Neural cell (in vitro differentiated cells): ENCODE measurements around the gene ZNF281. TPM values are rescaled to one million over a fixed set of nuclear protein-coding genes. Genes with fewer than 3 reads are reported as not detected.

ENCODE experiments used
- H2AFZ ChIP-seq: fragments of 200-600, 300-800 bp; sonication (generic), shearing (Covaris generic); 2 replicates; pipeline ENCODE4 v1.6.0; 2014; ENCODE audit warnings: low read depth, mild to moderate bottlenecking, antibody characterized with exemption, low read length, moderate library complexity
- H3F3A ChIP-seq: fragments of 200-600 bp; shearing (Covaris generic); 2 replicates; pipeline ENCODE4 v1.6.1; 2016; ENCODE audit warnings: mild to moderate bottlenecking, moderate library complexity, mixed read lengths, antibody characterized with exemption, low read length; ENCODE audit not compliant: insufficient read depth, poor library complexity, severe bottlenecking
- H3K27ac ChIP-seq: fragments of 200-600, 300-800 bp; sonication (generic), shearing (Covaris generic); 2 replicates; pipeline ENCODE4 v1.5.1; 2014; ENCODE audit warnings: mild to moderate bottlenecking, low read length, moderate library complexity
- H3K27me3 ChIP-seq: fragments of 300-800, 200-600 bp; sonication (generic), shearing (Covaris generic); 2 replicates; pipeline ENCODE4 v1.6.0; 2014; ENCODE audit warnings: mild to moderate bottlenecking, low read depth, low read length, moderate library complexity; ENCODE audit not compliant: insufficient read depth
- H3K36me3 ChIP-seq: fragments of 300-800, 200-600 bp; sonication (generic), shearing (Covaris generic); 2 replicates; pipeline ENCODE4 v1.5.1; 2014; ENCODE audit warnings: mild to moderate bottlenecking, antibody characterized with exemption, low read length, moderate library complexity; ENCODE audit not compliant: insufficient read depth
- H3K4me2 ChIP-seq: fragments of 300-800, 200-600 bp; sonication (generic), shearing (Covaris generic); 2 replicates; pipeline ENCODE4 v1.6.0; 2014; ENCODE audit warnings: mild to moderate bottlenecking, low read length
- H3K4me3 ChIP-seq: fragments of 300-800, 200-600 bp; sonication (generic), shearing (Covaris generic); 2 replicates; pipeline ENCODE4 v1.5.1; 2014; ENCODE audit warnings: mild to moderate bottlenecking, low read length, moderate library complexity
- H3K79me2 ChIP-seq: fragments of 200-600 bp; shearing (Covaris generic); replicated peaks from 2 replicates; pipeline ENCODE4 v1.6.0; 2014; ENCODE audit warnings: mild to moderate bottlenecking, low read length, moderate library complexity; ENCODE audit not compliant: insufficient read depth
- H3K9ac ChIP-seq: fragments of 300-800, 200-600 bp; sonication (generic), shearing (Covaris generic); 2 replicates; pipeline ENCODE4 v1.6.1; 2016; ENCODE audit warnings: mild to moderate bottlenecking, low read length, mixed read lengths
- H3K9me2 ChIP-seq: fragments of 200-600 bp; shearing (Covaris generic); 2 replicates; pipeline ENCODE4 v1.6.1; 2016; ENCODE audit warnings: mild to moderate bottlenecking, low read length, mixed read lengths; ENCODE audit not compliant: insufficient read depth
- H3K9me3 ChIP-seq: fragments of 200-600, 300-800 bp; sonication (generic), shearing (Covaris generic); 2 replicates; pipeline ENCODE4 v1.6.1; 2016; ENCODE audit warnings: mild to moderate bottlenecking, mixed run types, low read length, moderate library complexity, mixed read lengths
- H4K20me1 ChIP-seq: fragments of 200-600 bp; shearing (Covaris generic); 2 replicates; pipeline ENCODE4 v1.6.1; 2016; ENCODE audit warnings: mild to moderate bottlenecking, mixed run types; ENCODE audit not compliant: insufficient read depth
- EP300 ChIP-seq: fragments of 450-650 bp; conservative IDR thresholded peaks from 2 replicates; pipeline ENCODE4 v1.6.1; 2014; ENCODE audit warnings: antibody characterized with exemption, mild to moderate bottlenecking, moderate library complexity; ENCODE audit not compliant: poor library complexity, severe bottlenecking
- MXI1 ChIP-seq: fragments of 450-650 bp; conservative IDR thresholded peaks from 2 replicates; pipeline ENCODE4 v1.6.1; 2014; ENCODE audit warnings: antibody characterized with exemption, mild to moderate bottlenecking; ENCODE audit not compliant: poor library complexity, severe bottlenecking
- POLR2AphosphoS5 ChIP-seq: IDR thresholded peaks from 2 replicates; pipeline ENCODE4 v1.6.1; 2012
- SMC3 ChIP-seq: fragments of 450-650 bp; conservative IDR thresholded peaks from 2 replicates; pipeline ENCODE4 v1.6.1; 2014; ENCODE audit warnings: antibody characterized with exemption, mild to moderate bottlenecking, moderate library complexity; ENCODE audit not compliant: poor library complexity
- TAF1 ChIP-seq: IDR thresholded peaks from 2 replicates; pipeline ENCODE4 v1.6.1; 2012; ENCODE audit warnings: low read depth
- polyA minus RNA-seq: library from RNA; depleted of rRNA, polyadenylated mRNA; stranded (reverse); fragments of >200 nt; gene quantifications from 2 replicates; pipeline ENCODE4 v1.2.3, GENCODE V29; 2014
- polyA plus RNA-seq: library from polyadenylated mRNA; depleted of rRNA; stranded (reverse); fragments of >200 nt; gene quantifications from 2 replicates; pipeline ENCODE4 v1.2.3, GENCODE V29; 2014
- TF ChIP-seq, protein P1 (sequence below): IDR thresholded peaks from 2 replicates; pipeline ENCODE4 v1.6.1; 2012; ENCODE audit warnings: borderline replicate concordance
- TF ChIP-seq, protein P2 (sequence below): fragments of 450-650 bp; IDR thresholded peaks from 2 replicates; pipeline ENCODE4 v1.5.1; 2014; ENCODE audit warnings: antibody characterized with exemption, mild to moderate bottlenecking, moderate library complexity; ENCODE audit not compliant: poor library complexity, severe bottlenecking

Gene ZNF281, protein sequence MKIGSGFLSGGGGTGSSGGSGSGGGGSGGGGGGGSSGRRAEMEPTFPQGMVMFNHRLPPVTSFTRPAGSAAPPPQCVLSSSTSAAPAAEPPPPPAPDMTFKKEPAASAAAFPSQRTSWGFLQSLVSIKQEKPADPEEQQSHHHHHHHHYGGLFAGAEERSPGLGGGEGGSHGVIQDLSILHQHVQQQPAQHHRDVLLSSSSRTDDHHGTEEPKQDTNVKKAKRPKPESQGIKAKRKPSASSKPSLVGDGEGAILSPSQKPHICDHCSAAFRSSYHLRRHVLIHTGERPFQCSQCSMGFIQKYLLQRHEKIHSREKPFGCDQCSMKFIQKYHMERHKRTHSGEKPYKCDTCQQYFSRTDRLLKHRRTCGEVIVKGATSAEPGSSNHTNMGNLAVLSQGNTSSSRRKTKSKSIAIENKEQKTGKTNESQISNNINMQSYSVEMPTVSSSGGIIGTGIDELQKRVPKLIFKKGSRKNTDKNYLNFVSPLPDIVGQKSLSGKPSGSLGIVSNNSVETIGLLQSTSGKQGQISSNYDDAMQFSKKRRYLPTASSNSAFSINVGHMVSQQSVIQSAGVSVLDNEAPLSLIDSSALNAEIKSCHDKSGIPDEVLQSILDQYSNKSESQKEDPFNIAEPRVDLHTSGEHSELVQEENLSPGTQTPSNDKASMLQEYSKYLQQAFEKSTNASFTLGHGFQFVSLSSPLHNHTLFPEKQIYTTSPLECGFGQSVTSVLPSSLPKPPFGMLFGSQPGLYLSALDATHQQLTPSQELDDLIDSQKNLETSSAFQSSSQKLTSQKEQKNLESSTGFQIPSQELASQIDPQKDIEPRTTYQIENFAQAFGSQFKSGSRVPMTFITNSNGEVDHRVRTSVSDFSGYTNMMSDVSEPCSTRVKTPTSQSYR
- 23.9 and 25.3 TPM in 2 replicates for polyA plus RNA-seq
- 87.4 and 96.8 TPM in 2 replicates for polyA minus RNA-seq

DNA sequence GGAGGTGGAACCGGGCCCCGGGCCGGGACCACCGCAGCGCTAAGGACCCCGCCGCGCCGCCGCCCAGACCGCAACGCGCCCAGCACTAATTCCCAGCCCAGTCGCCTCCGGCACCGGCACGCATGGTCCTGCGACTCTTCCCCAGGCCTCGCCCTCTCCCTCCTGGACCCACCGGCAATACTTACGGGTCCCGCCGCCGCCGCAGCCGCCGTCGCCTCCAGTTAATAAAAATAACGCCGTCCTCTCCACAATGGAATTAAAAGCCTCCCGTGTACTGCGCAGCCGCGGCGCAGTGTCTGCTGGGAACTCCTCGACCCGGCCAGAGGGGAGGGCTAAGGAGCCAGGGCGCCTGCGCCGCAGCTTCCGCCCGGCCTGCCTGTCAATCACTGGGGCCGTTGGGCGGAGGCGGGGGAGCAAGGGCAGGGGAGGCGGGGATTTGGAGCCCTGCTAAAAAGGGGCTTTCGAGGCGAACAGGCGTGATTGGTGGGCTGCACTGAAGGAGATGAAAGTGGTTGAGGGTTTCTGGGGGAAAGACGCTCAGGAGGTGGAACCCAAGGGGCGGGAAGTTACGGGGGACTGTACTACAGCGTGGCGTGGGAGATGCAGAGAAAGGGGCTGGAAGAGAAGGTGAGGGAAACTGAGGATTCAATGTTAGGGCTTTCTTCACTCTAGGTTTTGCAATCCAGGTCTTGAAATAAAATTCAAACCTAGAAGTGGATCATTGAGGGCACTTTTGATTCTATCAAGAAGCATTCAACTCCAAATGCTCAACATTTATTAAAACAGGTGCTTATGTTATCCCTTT lies at the start of gene ZNF281:
Gene ZNF281 (minus strand): TSS at position 276 of the 805 bp plus-strand sequence. CDS start 331 bp downstream, outside the sequence.
- TF ChIP-seq SMC3: peak; percentile 45
- peak; percentile 75 for TF ChIP-seq TAF1
- TF ChIP-seq, protein P1, sequence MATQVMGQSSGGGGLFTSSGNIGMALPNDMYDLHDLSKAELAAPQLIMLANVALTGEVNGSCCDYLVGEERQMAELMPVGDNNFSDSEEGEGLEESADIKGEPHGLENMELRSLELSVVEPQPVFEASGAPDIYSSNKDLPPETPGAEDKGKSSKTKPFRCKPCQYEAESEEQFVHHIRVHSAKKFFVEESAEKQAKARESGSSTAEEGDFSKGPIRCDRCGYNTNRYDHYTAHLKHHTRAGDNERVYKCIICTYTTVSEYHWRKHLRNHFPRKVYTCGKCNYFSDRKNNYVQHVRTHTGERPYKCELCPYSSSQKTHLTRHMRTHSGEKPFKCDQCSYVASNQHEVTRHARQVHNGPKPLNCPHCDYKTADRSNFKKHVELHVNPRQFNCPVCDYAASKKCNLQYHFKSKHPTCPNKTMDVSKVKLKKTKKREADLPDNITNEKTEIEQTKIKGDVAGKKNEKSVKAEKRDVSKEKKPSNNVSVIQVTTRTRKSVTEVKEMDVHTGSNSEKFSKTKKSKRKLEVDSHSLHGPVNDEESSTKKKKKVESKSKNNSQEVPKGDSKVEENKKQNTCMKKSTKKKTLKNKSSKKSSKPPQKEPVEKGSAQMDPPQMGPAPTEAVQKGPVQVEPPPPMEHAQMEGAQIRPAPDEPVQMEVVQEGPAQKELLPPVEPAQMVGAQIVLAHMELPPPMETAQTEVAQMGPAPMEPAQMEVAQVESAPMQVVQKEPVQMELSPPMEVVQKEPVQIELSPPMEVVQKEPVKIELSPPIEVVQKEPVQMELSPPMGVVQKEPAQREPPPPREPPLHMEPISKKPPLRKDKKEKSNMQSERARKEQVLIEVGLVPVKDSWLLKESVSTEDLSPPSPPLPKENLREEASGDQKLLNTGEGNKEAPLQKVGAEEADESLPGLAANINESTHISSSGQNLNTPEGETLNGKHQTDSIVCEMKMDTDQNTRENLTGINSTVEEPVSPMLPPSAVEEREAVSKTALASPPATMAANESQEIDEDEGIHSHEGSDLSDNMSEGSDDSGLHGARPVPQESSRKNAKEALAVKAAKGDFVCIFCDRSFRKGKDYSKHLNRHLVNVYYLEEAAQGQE: peak; percentile 80
- TF ChIP-seq MXI1: peak; percentile 64
- TF ChIP-seq, protein P2, sequence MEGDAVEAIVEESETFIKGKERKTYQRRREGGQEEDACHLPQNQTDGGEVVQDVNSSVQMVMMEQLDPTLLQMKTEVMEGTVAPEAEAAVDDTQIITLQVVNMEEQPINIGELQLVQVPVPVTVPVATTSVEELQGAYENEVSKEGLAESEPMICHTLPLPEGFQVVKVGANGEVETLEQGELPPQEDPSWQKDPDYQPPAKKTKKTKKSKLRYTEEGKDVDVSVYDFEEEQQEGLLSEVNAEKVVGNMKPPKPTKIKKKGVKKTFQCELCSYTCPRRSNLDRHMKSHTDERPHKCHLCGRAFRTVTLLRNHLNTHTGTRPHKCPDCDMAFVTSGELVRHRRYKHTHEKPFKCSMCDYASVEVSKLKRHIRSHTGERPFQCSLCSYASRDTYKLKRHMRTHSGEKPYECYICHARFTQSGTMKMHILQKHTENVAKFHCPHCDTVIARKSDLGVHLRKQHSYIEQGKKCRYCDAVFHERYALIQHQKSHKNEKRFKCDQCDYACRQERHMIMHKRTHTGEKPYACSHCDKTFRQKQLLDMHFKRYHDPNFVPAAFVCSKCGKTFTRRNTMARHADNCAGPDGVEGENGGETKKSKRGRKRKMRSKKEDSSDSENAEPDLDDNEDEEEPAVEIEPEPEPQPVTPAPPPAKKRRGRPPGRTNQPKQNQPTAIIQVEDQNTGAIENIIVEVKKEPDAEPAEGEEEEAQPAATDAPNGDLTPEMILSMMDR: no peak
- TF ChIP-seq POLR2AphosphoS5: peak; percentile 93
- peaks cover 38% of the 10 kb centered on the region for H3K79me2 ChIP-seq

DNA sequence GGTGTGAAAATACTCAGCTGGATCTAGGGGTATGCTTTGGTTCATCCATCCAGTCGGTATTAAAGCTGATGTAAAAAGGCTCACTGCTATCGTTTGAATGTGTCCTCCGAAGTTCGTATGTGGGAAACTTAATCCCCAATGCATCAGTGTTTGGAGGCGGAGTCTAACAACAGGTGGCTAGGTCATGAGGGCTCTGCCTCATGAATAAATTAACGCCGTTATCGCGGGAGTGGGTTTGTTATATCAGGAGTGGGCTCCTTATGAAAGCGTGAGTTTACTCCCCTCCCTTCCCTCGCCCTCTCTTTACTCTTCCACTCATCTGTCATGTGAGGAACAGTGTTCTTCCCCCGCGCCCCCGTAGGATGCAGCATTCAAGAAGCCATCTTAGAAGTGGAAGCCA lies 48.9 kb upstream of the ZNF281 start:
- Histone ChIP-seq H3F3A (no peaks in the 10 kb centered on the region), H3K4me3 (no peak overlapping the region), H3K27me3 (no peaks in the 10 kb centered on the region), H3K27ac (no peak overlapping the region), H3K9me2 (no peaks in the 10 kb centered on the region), H3K9me3 (no peaks in the 10 kb centered on the region), H2AFZ (no peak overlapping the region), H4K20me1 (no peaks in the 10 kb centered on the region), H3K36me3 (no peaks in the 10 kb centered on the region), H3K9ac (no peak overlapping the region), H3K4me2 (no peak overlapping the region), H3K79me2 (no peaks in the 10 kb centered on the region)
- TF ChIP-seq EP300 (no peak), MXI1 (no peak), TAF1 (no peak)

More for the DNA sequence above, at the start of gene ZNF281:
- H3K9me2 ChIP-seq: no peaks in the 10 kb centered on the region
- H3K4me3 ChIP-seq: peak within 1 kb of the TSS; percentile 78
- H3K27me3 ChIP-seq: no peaks in the 10 kb centered on the region
- H3K4me2 ChIP-seq: peak within 1 kb of the TSS; percentile 65
- peaks cover 33% of the 10 kb centered on the region for H3K36me3 ChIP-seq
- peak within 1 kb of the TSS; percentile 93 for H3K27ac ChIP-seq
- H3K9ac ChIP-seq: peak within 1 kb of the TSS; percentile 94
- H3F3A ChIP-seq: no peaks in the 10 kb centered on the region
- H2AFZ ChIP-seq: peak within 1 kb of the TSS; percentile 95
- peaks cover 12% of the 10 kb centered on the region for H3K9me3 ChIP-seq
- no peaks in the 10 kb centered on the region for H4K20me1 ChIP-seq
